ENCODE measurements around the gene ZBTB18. TPM values are rescaled to one million over a fixed set of nuclear protein-coding genes. Genes with fewer than 3 reads are reported as not detected.

Gene ZBTB18
- polyA plus RNA-seq, 2 of the 4 experiments (the other 2 are of a cell fraction), result 9.7 to 9.9 TPM

DNA sequence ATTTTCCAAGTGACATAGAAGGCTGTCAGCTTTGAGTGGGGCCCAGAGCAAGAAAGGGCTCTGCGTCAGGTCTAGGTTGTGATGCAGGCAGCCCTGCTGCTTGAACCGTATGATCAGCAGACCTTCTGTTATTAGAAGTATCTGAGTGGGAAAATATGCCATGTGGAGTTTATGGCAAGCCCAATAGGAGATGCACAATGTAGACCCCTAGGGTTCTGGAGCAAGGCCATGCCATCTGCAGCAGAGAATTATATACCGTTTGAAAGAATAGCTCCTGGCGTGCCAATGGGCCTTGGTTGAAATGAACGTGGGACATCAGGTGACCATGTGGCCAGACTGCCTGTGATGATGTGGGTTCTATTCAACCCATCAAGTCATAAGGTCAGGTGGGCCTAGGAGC is 44.1 kb upstream of the ZBTB18 start:
- no peak for TF ChIP-seq ZFP36 (IDR thresholded peaks at IDR 0.05; ENCODE audit: borderline replicate concordance, partially characterized antibody)
- no peak for TF ChIP-seq MAZ (IDR thresholded peaks at IDR 0.05; ENCODE audit: borderline replicate concordance, low read depth, low read length)
- no peak for TF ChIP-seq NFE2L2 (conservative IDR thresholded peaks at IDR 0.05; ENCODE audit: low read length)
- no peak for TF ChIP-seq FOSL2 (IDR thresholded peaks at IDR 0.05)
- TF ChIP-seq FOSL2 (CRISPR knock-in tag; IDR thresholded peaks at IDR 0.05), result no peak
- TF ChIP-seq EHF (CRISPR knock-in tag; IDR thresholded peaks at IDR 0.05), result no peak
- TF ChIP-seq MAFK (IDR thresholded peaks at IDR 0.05; ENCODE audit: partially characterized antibody), result no peak
- TF ChIP-seq GATA3 (IDR thresholded peaks at IDR 0.05; ENCODE audit: borderline replicate concordance), result no peak
- TF ChIP-seq, protein P1, sequence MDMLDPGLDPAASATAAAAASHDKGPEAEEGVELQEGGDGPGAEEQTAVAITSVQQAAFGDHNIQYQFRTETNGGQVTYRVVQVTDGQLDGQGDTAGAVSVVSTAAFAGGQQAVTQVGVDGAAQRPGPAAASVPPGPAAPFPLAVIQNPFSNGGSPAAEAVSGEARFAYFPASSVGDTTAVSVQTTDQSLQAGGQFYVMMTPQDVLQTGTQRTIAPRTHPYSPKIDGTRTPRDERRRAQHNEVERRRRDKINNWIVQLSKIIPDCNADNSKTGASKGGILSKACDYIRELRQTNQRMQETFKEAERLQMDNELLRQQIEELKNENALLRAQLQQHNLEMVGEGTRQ (IDR thresholded peaks at IDR 0.05), result no peak
- TF ChIP-seq ZNF302 (CRISPR knock-in tag; IDR thresholded peaks at IDR 0.05), result no peak
- TF ChIP-seq, protein P2, sequence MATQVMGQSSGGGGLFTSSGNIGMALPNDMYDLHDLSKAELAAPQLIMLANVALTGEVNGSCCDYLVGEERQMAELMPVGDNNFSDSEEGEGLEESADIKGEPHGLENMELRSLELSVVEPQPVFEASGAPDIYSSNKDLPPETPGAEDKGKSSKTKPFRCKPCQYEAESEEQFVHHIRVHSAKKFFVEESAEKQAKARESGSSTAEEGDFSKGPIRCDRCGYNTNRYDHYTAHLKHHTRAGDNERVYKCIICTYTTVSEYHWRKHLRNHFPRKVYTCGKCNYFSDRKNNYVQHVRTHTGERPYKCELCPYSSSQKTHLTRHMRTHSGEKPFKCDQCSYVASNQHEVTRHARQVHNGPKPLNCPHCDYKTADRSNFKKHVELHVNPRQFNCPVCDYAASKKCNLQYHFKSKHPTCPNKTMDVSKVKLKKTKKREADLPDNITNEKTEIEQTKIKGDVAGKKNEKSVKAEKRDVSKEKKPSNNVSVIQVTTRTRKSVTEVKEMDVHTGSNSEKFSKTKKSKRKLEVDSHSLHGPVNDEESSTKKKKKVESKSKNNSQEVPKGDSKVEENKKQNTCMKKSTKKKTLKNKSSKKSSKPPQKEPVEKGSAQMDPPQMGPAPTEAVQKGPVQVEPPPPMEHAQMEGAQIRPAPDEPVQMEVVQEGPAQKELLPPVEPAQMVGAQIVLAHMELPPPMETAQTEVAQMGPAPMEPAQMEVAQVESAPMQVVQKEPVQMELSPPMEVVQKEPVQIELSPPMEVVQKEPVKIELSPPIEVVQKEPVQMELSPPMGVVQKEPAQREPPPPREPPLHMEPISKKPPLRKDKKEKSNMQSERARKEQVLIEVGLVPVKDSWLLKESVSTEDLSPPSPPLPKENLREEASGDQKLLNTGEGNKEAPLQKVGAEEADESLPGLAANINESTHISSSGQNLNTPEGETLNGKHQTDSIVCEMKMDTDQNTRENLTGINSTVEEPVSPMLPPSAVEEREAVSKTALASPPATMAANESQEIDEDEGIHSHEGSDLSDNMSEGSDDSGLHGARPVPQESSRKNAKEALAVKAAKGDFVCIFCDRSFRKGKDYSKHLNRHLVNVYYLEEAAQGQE (IDR thresholded peaks at IDR 0.05), result no peak
- no peak for TF ChIP-seq NPAS2 (CRISPR knock-in tag; IDR thresholded peaks at IDR 0.05; ENCODE audit: borderline replicate concordance)
- no peak for ATAC-seq
- Histone ChIP-seq H3K4me3 (no peak overlapping the region), H3K4me1 (no peaks in the 10 kb centered on the region), H3K9me3 (no peaks in the 10 kb centered on the region), H3K4me2 (no peak overlapping the region), H3K27ac (no peak overlapping the region)
- WGBS (ENCODE audit: missing lambda C conversion rate), result 62% methylated on average over 5 of the region's 5 CpGs
- no peak for FAIRE-seq
- DNase-seq (ENCODE audit: low read depth in 1 of 2, low spot score in 1 of 2), result no peak
- POLR2A ChIA-PET, result no interaction called here
- CTCF ChIA-PET, result interaction anchor here (1.2 kb wide), 1 partner anchor 74 kb away, joined by 3 read pairs; no protein-coding TSS in a partner anchor

DNA sequence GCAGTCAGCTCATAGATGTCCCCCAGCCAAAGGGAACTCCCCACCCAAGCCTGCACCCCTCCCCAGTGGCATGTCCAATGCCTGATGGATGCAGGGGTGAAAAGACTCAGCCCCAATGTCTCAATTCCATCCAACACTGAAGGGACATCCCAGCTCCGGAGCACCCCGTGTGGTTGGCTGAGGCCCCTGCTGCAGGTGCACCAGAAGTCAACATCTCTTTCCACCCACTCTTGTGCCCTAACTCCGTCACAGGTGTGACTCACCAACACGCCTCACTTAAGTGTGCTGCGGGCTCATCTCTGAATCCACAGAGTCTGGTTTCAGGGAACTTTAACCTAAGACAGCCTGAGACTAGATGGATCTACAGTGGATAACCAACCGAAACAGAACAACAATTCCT is 40.9 kb upstream of the ZBTB18 start:
- ATAC-seq (peak; percentile 79 to 80), FAIRE-seq (no peak), DNase-seq (ENCODE audit: low read depth in 1 of 2, low spot score in 1 of 2) (peak; percentile 21 to 31)
- TF ChIP-seq FOSL2 (IDR thresholded peaks at IDR 0.05) (no peak), FOSL2 (CRISPR knock-in tag; IDR thresholded peaks at IDR 0.05) (peak; percentile 19; the same call in 1 of the 2 replicates), JUNB (IDR thresholded peaks at IDR 0.05) (no peak)
- CTCF ChIA-PET, result no interaction called here
- no peaks in the 10 kb centered on the region for H3K9me3 ChIP-seq
- H3K4me3 ChIP-seq, result no peak overlapping the region
- no peak overlapping the region for H3K4me2 ChIP-seq
- POLR2A ChIA-PET, result no interaction called here
- H3K4me1 ChIP-seq, result no peaks in the 10 kb centered on the region
- WGBS (ENCODE audit: missing lambda C conversion rate), result 66% methylated on average over 6 of the region's 6 CpGs
- H3K27ac ChIP-seq, result no peak overlapping the region

DNA sequence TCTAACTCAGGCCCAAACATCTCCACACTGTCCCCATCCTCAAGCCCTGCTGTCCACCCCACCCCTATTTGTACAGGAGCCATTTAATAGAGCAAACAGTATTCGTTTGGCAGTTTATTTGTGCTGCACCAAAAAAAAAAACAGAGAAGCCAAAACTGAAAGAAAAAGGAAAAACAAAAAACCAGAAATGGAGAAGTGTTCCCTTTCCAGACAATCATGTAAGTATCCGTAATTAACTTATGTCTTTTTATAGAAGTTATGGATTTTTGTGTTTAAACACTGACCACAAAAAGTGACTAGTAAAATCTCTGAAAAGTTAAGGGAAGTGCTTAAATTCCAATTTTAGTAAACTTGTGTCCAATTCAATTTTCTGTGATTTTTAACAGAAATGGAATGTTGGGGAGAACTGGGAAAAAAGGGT is 40.4 kb upstream of the ZBTB18 start:
- ChIA-PET POLR2A (no interaction called here), CTCF (no interaction called here)
- Histone ChIP-seq H3K4me3 (no peak overlapping the region), H3K4me2 (no peak overlapping the region), H3K27ac (no peak overlapping the region), H3K4me1 (no peaks in the 10 kb centered on the region), H3K9me3 (no peaks in the 10 kb centered on the region)
- TF ChIP-seq TFCP2L1 (CRISPR knock-in tag; IDR thresholded peaks at IDR 0.05) (no peak), MYC (IDR thresholded peaks at IDR 0.05; ENCODE audit: borderline replicate concordance, low read length) (no peak), EP300 (IDR thresholded peaks at IDR 0.05) (no peak), ZNF302 (CRISPR knock-in tag; IDR thresholded peaks at IDR 0.05) (no peak), SMC3 (IDR thresholded peaks at IDR 0.05) (no peak), MAFK (IDR thresholded peaks at IDR 0.05; ENCODE audit: partially characterized antibody) (no peak), PHF8 (IDR thresholded peaks at IDR 0.05; ENCODE audit: borderline replicate concordance, low read depth) (no peak), HDAC2 (IDR thresholded peaks at IDR 0.05) (no peak), CEBPB (IDR thresholded peaks at IDR 0.05) (no peak), MAZ (IDR thresholded peaks at IDR 0.05; ENCODE audit: borderline replicate concordance, low read depth, low read length) (no peak), JUNB (IDR thresholded peaks at IDR 0.05) (no peak)
- TF ChIP-seq, protein P3, sequence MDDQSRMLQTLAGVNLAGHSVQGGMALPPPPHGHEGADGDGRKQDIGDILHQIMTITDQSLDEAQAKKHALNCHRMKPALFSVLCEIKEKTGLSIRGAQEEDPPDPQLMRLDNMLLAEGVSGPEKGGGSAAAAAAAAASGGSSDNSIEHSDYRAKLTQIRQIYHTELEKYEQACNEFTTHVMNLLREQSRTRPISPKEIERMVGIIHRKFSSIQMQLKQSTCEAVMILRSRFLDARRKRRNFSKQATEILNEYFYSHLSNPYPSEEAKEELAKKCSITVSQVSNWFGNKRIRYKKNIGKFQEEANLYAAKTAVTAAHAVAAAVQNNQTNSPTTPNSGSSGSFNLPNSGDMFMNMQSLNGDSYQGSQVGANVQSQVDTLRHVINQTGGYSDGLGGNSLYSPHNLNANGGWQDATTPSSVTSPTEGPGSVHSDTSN (IDR thresholded peaks at IDR 0.05), result no peak
- TF ChIP-seq, protein P4, sequence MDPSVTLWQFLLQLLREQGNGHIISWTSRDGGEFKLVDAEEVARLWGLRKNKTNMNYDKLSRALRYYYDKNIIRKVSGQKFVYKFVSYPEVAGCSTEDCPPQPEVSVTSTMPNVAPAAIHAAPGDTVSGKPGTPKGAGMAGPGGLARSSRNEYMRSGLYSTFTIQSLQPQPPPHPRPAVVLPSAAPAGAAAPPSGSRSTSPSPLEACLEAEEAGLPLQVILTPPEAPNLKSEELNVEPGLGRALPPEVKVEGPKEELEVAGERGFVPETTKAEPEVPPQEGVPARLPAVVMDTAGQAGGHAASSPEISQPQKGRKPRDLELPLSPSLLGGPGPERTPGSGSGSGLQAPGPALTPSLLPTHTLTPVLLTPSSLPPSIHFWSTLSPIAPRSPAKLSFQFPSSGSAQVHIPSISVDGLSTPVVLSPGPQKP (IDR thresholded peaks at IDR 0.05; ENCODE audit: low read depth, low read length), result no peak
- FAIRE-seq, result no peak
- no peak for DNase-seq (ENCODE audit: low read depth in 1 of 2, low spot score in 1 of 2)
- ATAC-seq, result no peak
- WGBS (ENCODE audit: missing lambda C conversion rate), result 54% methylated on average over 2 of the region's 2 CpGs
